ENCODE data around the gene RPS6KA4.

RPS6KA4 gene

DNA sequence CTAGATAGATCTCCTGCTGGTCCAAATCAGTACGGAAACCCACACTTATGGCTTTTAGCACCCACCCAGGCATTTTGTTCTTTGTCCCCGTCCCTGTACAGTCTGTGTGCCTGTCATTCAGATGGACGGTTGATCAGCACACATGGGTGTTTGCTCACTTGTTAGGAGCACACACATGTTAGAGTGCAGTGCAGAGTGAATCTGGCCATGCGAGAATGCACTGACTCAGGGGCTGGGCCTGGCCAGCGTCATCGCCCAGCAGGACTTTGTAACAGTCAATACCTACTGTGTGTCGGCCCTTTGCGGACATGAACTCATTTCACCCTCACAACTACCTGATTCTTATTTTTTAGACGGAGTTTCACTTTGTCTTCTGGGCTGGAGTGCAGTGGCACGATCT lies 3.4 kb downstream of the RPS6KA4 start:
- DNase-seq (ENCODE audit: low read depth in 2 of 3, low spot score in 2 of 3): no peak

DNA sequence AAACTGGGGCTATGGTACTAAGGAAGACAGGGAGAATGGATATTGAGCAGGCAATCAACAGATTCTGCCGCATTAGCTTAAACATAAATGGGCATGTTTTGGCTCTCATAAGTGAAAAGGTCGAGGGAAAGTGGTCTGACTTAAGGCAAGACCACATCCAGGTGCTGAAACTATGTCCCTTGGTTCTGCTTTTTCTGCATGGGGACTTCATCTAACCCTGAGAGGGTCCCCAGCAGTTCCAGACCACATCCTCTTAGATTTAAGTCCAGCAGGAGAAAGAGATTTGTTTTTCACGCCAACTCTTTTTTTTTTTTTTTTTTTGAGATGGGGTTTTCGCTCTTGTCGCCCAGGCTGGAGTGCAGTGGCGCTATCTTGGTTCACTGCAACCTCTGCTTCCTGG lies 5.5 kb downstream of the RPS6KA4 start:
- no peak for DNase-seq (ENCODE audit: low read depth in 2 of 3, low spot score in 2 of 3)

DNA sequence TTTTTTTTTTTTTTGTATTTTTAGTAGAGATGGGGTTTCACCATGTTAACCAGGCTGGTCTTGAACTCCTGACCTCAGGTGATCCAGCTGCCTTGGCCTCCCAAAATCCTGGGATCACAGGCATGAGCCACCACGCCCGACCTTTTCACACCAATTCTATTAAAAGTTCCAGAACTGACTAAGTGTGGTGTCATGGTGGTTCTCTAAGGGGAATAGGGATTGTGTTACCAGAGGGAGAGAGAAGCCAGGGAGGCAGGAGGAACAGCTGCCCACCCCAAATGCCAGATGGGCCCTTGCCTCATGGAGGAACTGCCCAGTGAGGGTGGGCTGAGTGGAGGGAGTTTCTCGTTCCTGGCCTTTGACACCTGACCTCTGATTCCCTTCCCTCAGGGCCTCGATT lies 5.9 kb downstream of the RPS6KA4 start:
- DNase-seq (ENCODE audit: low read depth in 2 of 3, low spot score in 2 of 3): no peak

DNA sequence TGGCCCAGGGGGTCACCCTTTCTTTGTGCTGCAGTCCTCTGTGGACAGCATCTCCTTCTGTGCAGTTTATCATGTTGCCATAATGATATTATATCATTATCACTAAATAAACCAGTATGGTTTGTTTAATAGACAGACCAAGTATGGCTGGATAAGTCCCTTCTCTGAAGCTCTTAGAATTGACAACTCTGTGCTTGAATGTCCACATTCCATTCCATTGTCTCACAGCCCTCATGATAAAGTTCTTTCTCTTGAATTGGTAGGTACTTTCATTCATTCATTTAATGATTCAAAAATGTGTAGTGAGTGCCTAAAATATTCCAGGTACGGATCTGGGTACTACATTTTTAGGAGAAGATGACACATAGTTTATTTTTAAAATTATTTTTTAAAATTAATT lies 7.8 kb downstream of the RPS6KA4 start:
- DNase-seq (ENCODE audit: low read depth in 2 of 3, low spot score in 2 of 3): no peak

DNA sequence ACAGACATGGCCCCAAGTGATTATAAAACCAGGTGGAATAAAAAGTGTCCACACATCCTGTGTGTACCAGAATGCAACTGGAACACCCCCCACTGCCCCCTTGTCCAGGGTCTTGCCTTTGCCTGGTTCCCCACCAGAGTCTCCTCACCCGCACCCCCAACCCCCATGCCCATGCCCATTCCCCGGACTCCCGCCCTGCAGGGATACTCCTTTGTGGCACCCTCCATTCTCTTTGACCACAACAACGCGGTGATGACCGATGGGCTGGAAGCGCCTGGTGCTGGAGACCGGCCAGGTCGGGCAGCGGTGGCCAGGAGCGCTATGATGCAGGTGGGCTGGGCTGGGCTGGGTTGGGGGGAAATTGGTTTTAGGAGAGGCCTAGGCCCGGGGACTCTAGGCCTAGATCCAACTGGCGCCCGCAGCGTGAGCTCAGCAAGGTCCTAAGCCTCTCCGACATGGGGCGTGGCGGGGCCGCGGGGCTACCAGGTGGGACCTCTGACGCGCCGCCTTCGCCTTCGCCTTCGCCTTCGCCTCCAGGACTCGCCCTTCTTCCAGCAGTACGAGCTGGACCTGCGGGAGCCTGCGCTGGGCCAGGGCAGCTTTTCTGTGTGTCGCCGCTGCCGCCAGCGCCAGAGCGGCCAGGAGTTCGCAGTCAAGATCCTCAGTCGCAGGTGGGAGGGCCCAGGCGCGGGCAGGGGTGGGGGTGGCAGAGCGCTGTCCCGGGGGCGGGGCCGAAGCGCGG lies 9.1 kb downstream of the RPS6KA4 start:
- DNase-seq (ENCODE audit: low read depth in 2 of 3, low spot score in 2 of 3): no peak

DNA sequence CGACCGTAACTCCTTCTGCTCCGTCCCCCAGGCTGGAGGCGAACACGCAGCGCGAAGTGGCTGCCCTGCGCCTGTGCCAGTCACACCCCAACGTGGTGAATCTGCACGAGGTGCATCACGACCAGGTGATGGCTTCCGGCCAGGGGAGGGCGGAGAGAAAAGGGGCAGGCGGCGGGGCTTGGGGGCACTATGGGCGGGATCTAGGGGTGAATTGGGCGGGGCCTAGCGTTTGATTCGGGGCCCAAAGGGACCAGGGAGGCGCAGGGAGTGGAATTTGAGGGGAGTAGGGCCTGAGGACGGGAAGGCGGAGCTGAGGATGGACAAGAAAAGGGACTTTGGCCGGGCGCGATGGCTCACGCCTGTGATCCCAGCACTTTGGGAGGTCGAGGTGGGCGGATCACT lies 9.7 kb downstream of the RPS6KA4 start:
- DNase-seq (ENCODE audit: low read depth in 2 of 3, low spot score in 2 of 3): no peak

DNA sequence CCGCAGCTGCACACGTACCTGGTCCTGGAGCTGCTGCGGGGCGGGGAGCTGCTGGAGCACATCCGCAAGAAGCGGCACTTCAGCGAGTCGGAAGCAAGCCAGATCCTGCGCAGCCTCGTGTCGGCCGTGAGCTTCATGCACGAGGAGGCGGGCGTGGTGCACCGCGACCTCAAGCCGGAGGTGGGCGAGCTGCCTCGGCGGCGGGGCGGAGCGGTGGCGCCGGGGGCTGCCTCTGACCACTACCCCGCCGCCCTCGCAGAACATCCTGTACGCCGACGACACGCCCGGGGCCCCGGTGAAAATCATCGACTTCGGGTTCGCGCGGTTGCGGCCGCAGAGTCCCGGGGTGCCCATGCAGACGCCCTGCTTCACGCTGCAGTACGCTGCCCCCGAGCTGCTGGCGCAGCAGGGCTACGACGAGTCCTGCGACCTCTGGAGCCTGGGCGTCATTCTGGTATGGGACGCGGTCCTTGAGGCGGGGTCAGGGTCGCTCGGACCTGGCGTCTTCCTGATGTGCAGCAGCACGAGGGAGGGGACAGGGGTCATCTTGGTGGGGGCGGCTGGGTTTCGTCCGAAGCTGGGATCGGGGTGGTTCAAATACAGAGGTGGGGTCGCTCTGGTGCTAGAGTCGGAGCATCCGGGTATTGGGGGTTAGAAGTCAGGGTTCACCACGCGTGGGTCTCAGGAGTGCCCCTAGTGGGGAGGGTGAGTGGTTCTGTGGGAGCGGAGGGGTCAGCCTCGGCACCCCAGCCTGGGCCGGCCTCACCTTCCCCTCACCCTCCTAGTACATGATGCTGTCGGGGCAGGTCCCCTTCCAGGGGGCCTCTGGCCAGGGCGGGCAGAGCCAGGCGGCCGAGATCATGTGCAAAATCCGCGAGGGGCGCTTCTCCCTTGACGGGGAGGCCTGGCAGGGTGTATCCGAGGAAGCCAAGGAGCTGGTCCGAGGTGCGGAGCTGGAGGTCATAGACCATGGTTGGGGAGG lies 10.8 kb downstream of the RPS6KA4 start:
- DNase-seq (ENCODE audit: low read depth in 2 of 3, low spot score in 2 of 3): no peak

DNA sequence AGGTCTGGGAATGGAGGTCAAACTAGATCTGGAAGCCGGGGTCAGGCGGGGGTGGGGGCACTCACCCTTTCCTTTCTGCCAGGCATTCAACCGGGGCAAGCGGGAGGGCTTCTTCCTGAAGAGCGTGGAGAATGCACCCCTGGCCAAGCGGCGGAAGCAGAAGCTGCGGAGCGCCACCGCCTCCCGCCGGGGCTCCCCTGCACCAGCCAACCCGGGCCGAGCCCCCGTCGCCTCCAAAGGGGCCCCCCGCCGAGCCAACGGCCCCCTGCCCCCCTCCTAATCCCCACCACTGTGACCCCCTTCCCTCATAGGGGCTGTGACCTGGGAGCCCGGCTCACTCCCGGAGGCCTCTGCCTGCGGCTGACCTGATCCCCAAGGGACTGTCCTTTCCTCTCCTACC lies 12.2 kb downstream of the RPS6KA4 start:
- DNase-seq (ENCODE audit: low read depth in 2 of 3, low spot score in 2 of 3): no peak

DNA sequence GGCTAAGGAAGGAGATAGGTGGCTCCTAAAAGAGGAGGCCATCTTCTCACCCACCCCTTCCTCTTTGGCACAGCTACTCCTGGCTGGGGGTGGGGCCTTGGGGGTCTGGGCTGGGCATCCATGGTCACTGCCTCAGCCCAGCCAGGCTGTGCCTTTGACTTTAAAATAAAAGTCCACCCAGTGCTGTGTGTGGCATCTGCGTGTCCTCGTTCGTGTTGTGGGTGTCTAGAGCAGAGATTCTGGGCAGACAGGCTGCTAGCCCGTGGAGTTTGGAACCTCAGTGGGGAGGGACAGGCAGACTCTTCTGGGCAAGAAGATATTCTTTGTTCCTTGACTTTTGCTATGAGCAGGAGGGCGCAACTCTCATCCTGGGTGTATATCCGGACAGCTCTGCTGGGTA lies 13.1 kb downstream of the RPS6KA4 start:
- no peak for DNase-seq (ENCODE audit: low read depth in 2 of 3, low spot score in 2 of 3)

DNA sequence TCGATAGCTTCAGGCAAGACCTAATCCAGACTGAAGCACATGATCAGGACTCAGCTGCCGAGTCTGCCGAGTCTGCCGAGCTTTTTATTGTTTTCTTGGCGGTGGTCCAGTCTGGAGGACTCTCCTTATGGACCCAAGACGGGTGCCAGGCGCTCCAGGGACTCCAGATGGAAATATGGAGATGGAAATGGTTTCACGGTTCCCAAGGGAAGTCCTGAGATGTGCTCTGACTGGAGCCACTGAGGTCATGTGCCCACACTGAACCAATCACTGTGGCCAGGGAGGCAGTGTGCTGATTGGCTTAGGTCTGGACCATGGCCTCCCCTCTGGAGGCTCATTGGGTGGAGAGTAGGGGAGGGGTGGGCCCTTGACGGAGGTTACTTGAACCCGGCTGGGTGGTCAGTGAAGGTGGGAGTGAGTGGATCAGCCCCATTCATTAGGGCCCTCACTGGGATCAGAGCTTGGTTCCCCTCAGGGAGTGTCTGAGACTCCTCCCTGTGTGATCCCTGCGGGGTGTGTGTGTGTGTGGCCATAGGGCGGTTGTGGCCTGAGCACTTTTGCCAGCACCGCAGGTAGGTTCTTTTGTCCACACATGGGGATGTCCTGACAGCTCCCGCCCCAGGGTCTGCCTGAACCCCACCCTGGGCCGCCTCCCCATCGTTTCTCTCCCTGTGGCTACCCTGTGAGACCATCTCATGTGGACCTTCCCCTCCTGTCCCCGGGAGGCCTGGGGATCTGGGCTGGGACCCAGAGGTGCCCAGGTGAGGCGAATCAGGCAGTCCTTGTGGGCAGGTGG lies 14.0 kb downstream of the RPS6KA4 start:
- no peak for DNase-seq (ENCODE audit: low read depth in 2 of 3, low spot score in 2 of 3)

DNA sequence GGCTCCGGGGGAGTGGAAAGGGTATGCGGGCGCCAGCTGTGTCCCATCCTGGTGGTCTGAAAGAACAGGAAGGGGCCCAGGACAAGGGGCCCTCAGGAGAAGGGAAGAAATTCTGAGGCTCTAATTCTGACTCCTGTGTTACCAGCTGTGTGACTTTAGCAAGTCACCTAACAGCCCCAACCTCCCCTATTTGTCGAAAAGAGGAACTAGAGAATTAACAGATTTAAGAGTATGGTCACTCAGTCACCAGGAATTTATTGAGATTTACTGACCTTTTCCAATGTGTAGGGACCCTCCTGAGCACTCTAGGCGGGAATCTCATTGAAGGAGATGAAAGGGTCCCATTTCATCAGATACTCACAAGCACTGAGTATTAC lies 14.6 kb downstream of the RPS6KA4 start:
- no peak for DNase-seq (ENCODE audit: low read depth in 2 of 3, low spot score in 2 of 3)

DNA sequence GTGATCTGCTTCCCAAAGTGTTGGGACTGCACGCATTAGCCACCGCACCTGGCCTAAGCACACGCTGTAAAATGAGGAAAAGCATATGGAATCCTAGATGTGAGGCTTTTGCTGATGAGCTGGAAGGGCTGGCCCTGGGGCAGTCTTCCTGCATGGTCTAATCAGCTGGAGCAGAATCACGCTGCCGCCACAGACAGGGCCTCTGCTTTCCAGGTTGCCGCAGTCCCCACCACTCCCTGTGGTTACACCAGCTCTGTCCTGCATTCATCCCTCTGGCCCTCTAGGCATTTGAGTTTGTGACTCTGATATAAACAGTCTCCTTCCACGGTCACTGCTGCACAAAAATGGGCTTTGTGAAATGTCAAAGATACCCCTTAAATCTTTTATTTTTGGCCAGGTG lies 17.1 kb downstream of the RPS6KA4 start:
- DNase-seq (ENCODE audit: low read depth in 2 of 3, low spot score in 2 of 3): no peak

DNA sequence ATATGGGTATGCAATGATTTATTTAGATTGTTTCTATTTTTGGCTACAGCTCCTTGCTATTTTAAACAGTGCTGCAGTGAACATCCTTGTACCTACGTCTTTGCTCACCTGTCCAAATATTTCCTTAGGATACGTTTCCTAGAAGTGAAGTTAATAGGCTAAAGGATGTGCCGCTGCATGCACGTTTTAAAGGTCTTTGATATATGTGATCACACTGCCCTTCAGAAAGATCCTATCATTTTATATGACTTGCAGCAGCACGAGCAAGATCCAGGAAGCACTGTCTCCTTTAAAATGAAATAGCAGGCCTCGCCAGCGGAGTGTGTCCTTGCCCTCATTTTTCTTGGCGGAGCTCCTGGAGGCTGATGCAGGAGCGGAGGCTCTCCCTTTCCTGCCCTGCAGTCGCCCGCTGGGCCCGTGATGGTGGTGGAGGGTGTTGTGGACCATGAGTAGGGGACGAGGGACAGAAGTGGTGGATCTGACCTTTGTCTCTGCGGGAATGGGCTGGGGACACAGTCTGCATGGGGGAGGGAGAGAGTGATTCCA lies 19.4 kb downstream of the RPS6KA4 start:
- DNase-seq (ENCODE audit: low read depth in 2 of 3, low spot score in 2 of 3): no peak

DNA sequence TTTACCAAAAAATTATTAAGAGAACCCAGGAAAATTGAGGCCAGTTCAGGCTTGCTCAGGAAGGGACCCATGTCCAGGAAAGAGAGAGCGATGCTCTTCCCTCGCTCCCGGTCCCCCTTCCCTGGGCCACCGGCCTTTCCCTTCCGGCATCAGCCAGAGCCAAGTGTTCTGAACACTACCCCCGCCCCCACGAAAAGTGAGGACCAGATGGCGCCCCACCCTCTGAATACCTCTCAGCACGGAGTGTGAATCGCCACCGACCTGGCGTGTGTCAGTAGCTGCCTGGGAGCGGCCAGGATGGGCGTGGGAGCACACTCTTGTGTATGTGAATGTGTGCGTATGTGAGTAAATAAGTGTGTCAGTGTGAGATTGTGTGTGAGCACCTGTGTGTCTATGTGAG lies 20.2 kb downstream of the RPS6KA4 start:
- no peak for DNase-seq (ENCODE audit: low read depth in 2 of 3, low spot score in 2 of 3)

DNA sequence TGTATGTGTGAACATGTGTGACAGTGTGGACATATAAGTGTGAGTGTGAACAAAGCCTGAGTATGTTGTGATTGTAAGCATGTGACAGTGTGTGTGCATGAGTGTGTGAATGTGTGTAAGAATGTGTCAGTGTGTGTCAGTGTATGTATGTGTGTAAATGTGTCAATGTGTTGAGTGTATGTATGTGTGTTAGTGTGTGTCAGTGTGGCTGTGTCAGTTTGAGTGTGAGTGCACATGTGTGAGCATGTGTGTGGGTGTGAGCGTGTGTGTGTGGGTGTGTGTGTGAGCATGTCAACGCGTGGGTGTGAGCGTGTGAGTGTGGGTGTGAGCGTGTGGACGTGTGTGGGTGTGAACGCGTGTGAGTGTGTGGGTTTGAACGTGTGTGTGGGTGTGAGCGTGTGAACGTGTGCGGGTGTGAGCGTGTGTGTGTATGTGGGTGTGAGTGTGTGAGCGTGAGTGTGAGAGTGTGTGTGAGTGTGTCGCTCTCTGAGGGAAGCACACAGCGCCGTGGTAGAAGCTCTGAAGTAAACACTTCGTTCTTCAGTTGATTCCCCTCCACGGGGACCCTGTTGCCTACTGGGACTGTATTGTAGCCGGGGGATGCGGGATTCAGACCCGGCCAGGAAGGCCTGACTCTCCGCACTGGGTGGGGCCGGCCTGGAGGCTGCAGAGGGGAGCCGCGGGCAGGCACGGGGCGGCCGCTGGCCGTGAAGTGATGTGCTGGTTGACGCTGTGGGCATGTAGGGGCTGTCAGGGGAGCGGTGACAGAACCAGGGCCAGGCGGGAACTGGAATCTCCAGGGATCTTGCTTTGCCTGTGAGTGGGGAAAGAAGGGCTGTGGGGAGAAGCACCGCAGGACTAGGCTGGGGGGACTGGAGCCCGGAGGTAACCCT lies 21.1 kb downstream of the RPS6KA4 start:
- no peak for DNase-seq (ENCODE audit: low read depth in 2 of 3, low spot score in 2 of 3)

DNA sequence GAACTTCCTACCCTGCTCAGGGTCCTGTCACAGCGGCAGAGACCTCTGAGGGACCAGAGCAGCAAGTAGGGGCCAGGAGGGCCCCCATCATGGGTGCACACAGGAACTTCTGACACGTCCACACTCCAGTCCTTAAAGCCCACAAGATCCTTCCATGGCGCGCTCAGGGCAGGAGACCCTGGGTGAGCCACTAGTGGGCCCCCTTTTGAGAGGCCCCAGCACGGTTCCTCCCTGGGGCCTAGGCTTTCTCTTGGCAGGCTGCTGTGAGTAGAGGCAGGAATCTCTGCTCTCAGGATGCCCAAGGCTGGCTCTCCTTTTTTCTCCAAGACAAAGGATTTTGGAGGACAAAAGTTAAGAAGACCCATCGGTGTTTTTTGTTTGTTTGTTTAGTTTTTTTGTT lies 22.4 kb downstream of the RPS6KA4 start:
- DNase-seq (ENCODE audit: low read depth in 2 of 3, low spot score in 2 of 3): no peak

DNA sequence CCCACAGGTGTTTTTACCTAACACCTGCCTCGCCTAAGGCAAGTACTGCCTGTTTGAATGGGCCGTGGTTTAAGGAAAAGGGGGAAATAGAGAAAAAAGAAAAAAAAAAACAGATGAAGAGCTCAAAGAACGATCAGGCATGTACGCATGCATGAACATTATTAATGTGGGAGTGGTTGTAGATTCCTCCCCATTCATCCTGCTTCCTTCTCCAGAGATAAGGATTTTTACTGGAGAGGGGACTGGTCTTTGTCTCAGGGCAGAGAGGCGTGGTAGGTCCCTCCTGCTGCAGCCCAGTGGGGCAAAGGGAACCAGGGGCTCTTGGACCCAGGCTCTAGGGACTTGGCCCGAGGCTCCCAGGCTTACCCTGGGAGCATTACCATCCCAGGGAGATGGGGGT lies 23.1 kb downstream of the RPS6KA4 start:
- no peak for DNase-seq (ENCODE audit: low read depth in 2 of 3, low spot score in 2 of 3)

DNA sequence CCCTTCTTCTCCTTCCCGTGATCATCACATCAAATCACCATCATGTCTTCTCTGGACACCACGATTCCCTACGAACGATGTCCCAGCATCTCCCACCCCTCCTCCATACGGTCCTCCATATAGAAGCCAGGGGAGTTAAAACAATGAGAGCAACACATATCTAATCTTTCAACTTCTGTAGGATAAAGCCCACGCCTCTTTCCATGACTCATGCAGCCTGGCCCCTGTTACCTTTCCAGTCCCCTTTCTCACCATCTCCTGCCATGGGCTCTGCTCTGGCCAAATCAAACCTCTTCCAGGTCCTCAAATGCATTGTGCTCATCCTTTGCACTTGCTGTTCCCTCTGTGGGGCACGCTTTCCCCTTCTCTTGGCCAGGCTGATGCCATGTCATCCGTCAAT lies 23.6 kb downstream of the RPS6KA4 start:
- no peak for DNase-seq (ENCODE audit: low read depth in 2 of 3, low spot score in 2 of 3)

DNA sequence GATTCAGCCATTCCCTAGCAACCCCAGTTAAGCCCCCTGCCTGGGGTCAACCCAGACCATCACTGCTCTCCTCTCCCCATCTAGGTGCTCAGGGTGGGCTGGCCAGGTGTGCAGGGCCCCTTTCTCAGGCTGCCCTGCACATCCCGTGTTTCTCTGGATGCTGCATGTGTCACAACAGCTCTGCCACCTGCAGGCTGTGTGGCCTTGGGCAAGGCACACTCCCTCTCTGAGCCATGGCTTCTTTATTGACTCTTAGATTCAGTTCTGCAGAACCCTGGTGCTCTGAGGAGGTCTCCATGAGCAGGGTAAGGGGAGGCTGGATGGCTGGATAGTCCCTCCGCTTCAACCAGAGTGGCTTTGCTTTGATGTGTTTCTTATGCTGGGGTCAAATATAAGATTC lies 24.6 kb downstream of the RPS6KA4 start:
- DNase-seq (ENCODE audit: low read depth in 2 of 3, low spot score in 2 of 3): no peak

DNA sequence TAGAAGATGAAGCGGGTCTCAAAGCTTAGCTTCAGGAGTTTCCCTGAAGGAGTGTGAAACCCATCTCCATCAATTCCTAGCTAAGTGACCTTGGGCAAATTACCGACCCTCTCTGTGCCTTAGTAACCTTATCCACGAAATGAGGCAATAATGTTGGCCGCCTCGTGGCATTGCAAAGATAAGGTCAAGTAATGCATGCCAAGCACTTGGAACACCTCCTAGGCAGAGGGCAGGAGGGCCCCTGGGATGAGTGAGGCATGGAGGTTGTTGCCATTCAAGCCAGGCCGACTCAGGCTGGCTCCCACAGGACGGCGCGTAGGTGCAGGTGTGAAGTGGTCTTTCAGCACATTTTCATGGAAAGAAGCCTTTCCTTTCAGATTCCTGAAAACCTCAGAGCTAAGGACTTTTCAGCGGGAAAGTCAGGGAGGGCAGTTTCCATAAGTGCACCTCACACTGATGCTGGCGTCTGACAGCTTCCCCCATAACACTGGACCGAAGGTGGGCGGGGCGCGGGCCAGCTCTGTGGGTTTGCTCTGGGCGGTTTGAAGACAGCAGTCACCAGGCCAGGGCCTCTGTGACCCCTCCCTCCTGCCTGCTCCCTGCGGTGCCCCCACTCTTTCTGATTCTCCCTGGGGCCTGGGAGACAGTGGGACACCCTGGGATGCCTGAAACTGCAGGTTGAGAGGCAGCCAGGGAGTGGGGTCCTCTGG lies 25.2 kb downstream of the RPS6KA4 start:
- no peak for DNase-seq (ENCODE audit: low read depth in 2 of 3, low spot score in 2 of 3)

Data from activated CD8-positive, alpha-beta memory T cell treated with anti-CD3 and anti-CD28 coated beads for 48 hours (primary cell).